Progenitor cell of endocrine pancreas (in vitro differentiated cells): ENCODE data around the gene PDPN. TPM values are rescaled to one million over a fixed set of nuclear protein-coding genes. Genes with fewer than 3 reads are reported as not detected.

ENCODE experiments used
- DNase-seq: peaks from one replicate; pipeline ENCODE4 v3.0.0; 2021; ENCODE audit warnings: low spot score; ENCODE audit not compliant: unreplicated experiment
- H3K27ac Mint-ChIP-seq: 2 replicates; pipeline ENCODE4 v1.8.0; 2021; ENCODE audit warnings: mild to moderate bottlenecking, moderate library complexity, mixed read lengths
- H3K27me3 Mint-ChIP-seq: 2 replicates; pipeline ENCODE4 v1.8.0; 2021; ENCODE audit warnings: mixed read lengths
- H3K36me3 Mint-ChIP-seq: 2 replicates; pipeline ENCODE4 v1.8.0; 2022; ENCODE audit warnings: mixed read lengths; ENCODE audit not compliant: insufficient read depth
- H3K4me1 Mint-ChIP-seq: 2 replicates; pipeline ENCODE4 v1.8.0; 2021; ENCODE audit warnings: low read depth, mixed read lengths
- H3K4me3 Mint-ChIP-seq: 2 replicates; pipeline ENCODE4 v1.8.0; 2021; ENCODE audit warnings: low read depth, mild to moderate bottlenecking, moderate library complexity, mixed read lengths
- H3K9me3 Mint-ChIP-seq: 2 replicates; pipeline ENCODE4 v1.8.0; 2021; ENCODE audit warnings: low read depth, mixed read lengths
- total RNA-seq: library from RNA; stranded (reverse); gene quantifications from 2 replicates; pipeline ENCODE4 v1.2.1, GENCODE V29; 2021
- TF ChIP-seq, protein P1 (sequence below): fragments of 200-600 bp; sonication (generic); IDR thresholded peaks from one replicate; pipeline ENCODE4 v1.5.0; 2021; ENCODE audit warnings: antibody characterized with exemption, mild to moderate bottlenecking; ENCODE audit not compliant: unreplicated experiment

PDPN gene
- total RNA-seq, 1 donor from 2014 or later: 9.5 TPM

DNA sequence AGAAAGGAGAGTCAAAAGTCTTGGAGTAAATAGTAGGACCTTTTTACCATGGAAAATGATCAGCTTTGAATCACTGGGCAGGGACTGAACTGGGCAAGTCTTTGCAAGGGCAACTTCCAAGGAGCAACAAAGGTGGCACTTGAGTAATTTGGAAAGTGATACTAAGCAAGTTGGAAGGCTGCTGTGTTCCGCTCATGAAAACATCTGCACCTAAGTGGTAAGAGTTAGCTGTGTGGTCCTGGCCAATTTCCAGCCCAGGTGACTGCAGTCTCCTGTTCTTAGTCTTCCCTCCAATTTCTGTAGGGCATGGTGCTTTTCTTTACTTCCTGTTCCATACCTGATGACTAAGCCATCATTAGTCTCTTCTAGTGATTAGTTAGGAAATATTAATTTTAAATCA lies 80.8 kb downstream of the PDPN start:
- Mint-ChIP-seq H3K27ac (no peak overlapping the region), H3K27me3 (no peaks in the 10 kb centered on the region), H3K4me3 (no peak overlapping the region), H3K9me3 (peaks cover under 1% of the 10 kb centered on the region), H3K36me3 (no peaks in the 10 kb centered on the region), H3K4me1 (no peaks in the 10 kb centered on the region)
- TF ChIP-seq, protein P1, sequence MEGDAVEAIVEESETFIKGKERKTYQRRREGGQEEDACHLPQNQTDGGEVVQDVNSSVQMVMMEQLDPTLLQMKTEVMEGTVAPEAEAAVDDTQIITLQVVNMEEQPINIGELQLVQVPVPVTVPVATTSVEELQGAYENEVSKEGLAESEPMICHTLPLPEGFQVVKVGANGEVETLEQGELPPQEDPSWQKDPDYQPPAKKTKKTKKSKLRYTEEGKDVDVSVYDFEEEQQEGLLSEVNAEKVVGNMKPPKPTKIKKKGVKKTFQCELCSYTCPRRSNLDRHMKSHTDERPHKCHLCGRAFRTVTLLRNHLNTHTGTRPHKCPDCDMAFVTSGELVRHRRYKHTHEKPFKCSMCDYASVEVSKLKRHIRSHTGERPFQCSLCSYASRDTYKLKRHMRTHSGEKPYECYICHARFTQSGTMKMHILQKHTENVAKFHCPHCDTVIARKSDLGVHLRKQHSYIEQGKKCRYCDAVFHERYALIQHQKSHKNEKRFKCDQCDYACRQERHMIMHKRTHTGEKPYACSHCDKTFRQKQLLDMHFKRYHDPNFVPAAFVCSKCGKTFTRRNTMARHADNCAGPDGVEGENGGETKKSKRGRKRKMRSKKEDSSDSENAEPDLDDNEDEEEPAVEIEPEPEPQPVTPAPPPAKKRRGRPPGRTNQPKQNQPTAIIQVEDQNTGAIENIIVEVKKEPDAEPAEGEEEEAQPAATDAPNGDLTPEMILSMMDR: no peak
- no peak for DNase-seq

DNA sequence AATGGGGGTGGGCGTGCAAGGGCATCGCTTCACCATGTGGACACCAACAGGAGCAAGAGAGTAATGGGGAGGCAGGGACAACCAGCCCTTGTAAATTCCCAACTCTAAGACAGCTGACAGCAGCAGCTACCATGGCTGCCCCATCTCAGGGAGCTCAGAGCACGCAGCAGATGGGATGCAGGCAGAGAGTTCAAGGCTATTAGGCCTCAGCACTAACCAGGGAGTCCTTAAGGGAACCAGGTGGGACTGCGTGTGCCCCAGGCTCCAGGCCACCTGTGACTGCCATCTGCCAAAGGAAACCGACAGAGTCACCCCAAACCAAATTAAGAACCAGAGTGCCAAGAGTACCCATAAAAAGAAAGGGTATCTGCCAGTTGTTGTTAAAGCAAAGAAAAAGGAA lies 82.7 kb downstream of the PDPN start:
- H3K36me3 Mint-ChIP-seq: no peaks in the 10 kb centered on the region
- DNase-seq: no peak
- H3K4me3 Mint-ChIP-seq: no peak overlapping the region
- H3K27me3 Mint-ChIP-seq: no peaks in the 10 kb centered on the region
- no peaks in the 10 kb centered on the region for H3K4me1 Mint-ChIP-seq
- TF ChIP-seq, protein P1: no peak
- no peaks in the 10 kb centered on the region for H3K9me3 Mint-ChIP-seq
- H3K27ac Mint-ChIP-seq: peak overlapping the region; percentile 73

Other genes starting within 250 kb of the PDPN start
- gene PRAMEF14, start 236.7 kb upstream of the PDPN start, total RNA-seq: not detected in 2 replicates
- gene PRAMEF19, start 211.9 kb upstream of the PDPN start, total RNA-seq: not detected in 2 replicates
- not detected in 2 replicates for gene PRAMEF17, start 194.2 kb upstream of the PDPN start, total RNA-seq
- gene PRAMEF20, start 173.4 kb upstream of the PDPN start, total RNA-seq: not detected in 2 replicates
- gene LRRC38, start 69.8 kb upstream of the PDPN start, total RNA-seq: not detected in 2 replicates
- 44.3 and 47.7 TPM in 2 replicates for gene PRDM2, start 116.4 kb downstream of the PDPN start, total RNA-seq